HCT116 (cell line): Measurements from ENCODE around the gene ESRRA. TPM values are rescaled to one million over a fixed set of nuclear protein-coding genes. Genes with fewer than 3 reads are reported as not detected.

Source experiments
- ATAC-seq: fragments of 200-7000 bp; cut with Tn5 transposase; 2 replicates; pipeline ENCODE4 v1.9.1; 2020; ENCODE audit warnings: mild to moderate bottlenecking, moderate library complexity
- BruUV-seq: library from RNA; stranded (reverse); fragments of 400-500 nt; replicated peaks from 2 replicates; lab custom pipeline; 2021; lab: Mats Ljungman, UMichigan
- CTCF ChIA-PET: fragments of 300-600 bp; sonication (Branson Sonifier 250); formaldehyde crosslinking; loops from one replicate; lab custom pipeline; 2021; ENCODE audit warnings: antibody characterized with exemption; lab: Charles Lee
- POLR2A ChIA-PET: fragments of 300-600, 350-600 bp; sonication (Branson Sonifier 250); formaldehyde crosslinking; loops from one replicate; lab custom pipeline; 2021; ENCODE audit warnings: antibody characterized with exemption; lab: Charles Lee
- RAD21 ChIA-PET, 2 experiments: fragments of 300-600 bp; sonication (Branson Sonifier 250); formaldehyde crosslinking; loops; one replicate each; lab custom pipeline; 2023; ENCODE audit warnings: low total read pairs in 2 of 2; ENCODE audit not compliant: uncharacterized antibody in 2 of 2, unreplicated experiment in 2 of 2, low non-redundant PET in 1 of 2; lab: Charles Lee
- DNase-seq: peaks from one replicate; pipeline ENCODE4 v3.0.0-alpha.2; 2010; ENCODE audit warnings: low read depth, low spot score
- H2AFZ ChIP-seq: fragments of 200-600 bp; shearing (Covaris generic), sonication (generic); 2 replicates; pipeline ENCODE4 v1.6.1; 2017; ENCODE audit warnings: low read depth, mixed run types, mixed read lengths, antibody characterized with exemption, low read length; ENCODE audit not compliant: poor library complexity, severe bottlenecking
- H3K27ac ChIP-seq: 2 replicates; pipeline ENCODE4 v1.5.1; 2012; ENCODE audit warnings: low read depth, low read length
- H3K27me3 ChIP-seq: fragments of 200-600 bp; sonication (generic); 2 replicates; pipeline ENCODE4 v1.6.1; 2016; ENCODE audit warnings: mixed run types, low read length, mixed read lengths; ENCODE audit not compliant: insufficient read depth
- H3K36me3 ChIP-seq, 2 experiments: fragments of 200-500 bp in 1 of 2; fragments of 200-600 bp in 1 of 2; sonication (Bioruptor generic) in 1 of 2; sonication (generic) in 1 of 2; 2 replicates each; pipeline versions ENCODE4 v1.5.1 to v1.6.1; 2014 to 2016; ENCODE audit warnings: low read length in 2 of 2, inconsistent platforms in 1 of 2, mixed read lengths in 1 of 2, mixed run types in 1 of 2; ENCODE audit not compliant: insufficient read depth in 2 of 2, control insufficient read depth in 1 of 2
- H3K4me1 ChIP-seq, 2 experiments: fragments of 200-600 bp in 1 of 2; sonication (generic) in 1 of 2; 2 replicates each; pipeline versions ENCODE4 v1.5.1 to v1.6.1; 2012 to 2017; ENCODE audit warnings: low read length in 2 of 2, inconsistent platforms in 1 of 2, mild to moderate bottlenecking in 1 of 2, mixed read lengths in 1 of 2, mixed run types in 1 of 2, moderate library complexity in 1 of 2; ENCODE audit not compliant: insufficient read depth in 2 of 2, control insufficient read depth in 1 of 2
- H3K4me2 ChIP-seq: fragments of 200-600 bp; sonication (generic); 2 replicates; pipeline ENCODE4 v1.6.1; 2017; ENCODE audit warnings: mixed run types, low read length, mixed read lengths
- H3K4me3 ChIP-seq, 2 experiments: fragments of 200-600 bp in 1 of 2; sonication (generic) in 1 of 2; replicated peaks in 1 of 2; 2 replicates each; pipeline ENCODE4 v1.5.1; 2011 to 2016; ENCODE audit warnings: low read length in 2 of 2, control low read depth in 1 of 2, low read depth in 1 of 2, mild to moderate bottlenecking in 1 of 2, mixed read lengths in 1 of 2, mixed run types in 1 of 2
- H3K79me2 ChIP-seq: fragments of 200-600 bp; sonication (generic); 2 replicates; pipeline ENCODE4 v1.6.1; 2017; ENCODE audit warnings: mild to moderate bottlenecking, mixed run types, low read length, moderate library complexity, mixed read lengths; ENCODE audit not compliant: insufficient read depth
- H3K9ac ChIP-seq: fragments of 200-600 bp; sonication (generic); 2 replicates; pipeline ENCODE4 v1.6.1; 2016; ENCODE audit warnings: low read length, mixed read lengths
- H3K9me2 ChIP-seq: fragments of 200-600 bp; sonication (generic), shearing (Covaris generic); 2 replicates; pipeline ENCODE4 v1.6.1; 2017; ENCODE audit warnings: mixed run types, mild to moderate bottlenecking, moderate library complexity; ENCODE audit not compliant: insufficient read depth
- H3K9me3 ChIP-seq, 2 experiments: fragments of 200-500 bp in 1 of 2; fragments of 200-600 bp in 1 of 2; sonication (Bioruptor generic) in 1 of 2; sonication (generic) in 1 of 2; 2 replicates each; pipeline ENCODE4 v1.6.1; 2014 to 2017; ENCODE audit warnings: low read length in 2 of 2, mixed read lengths in 2 of 2, inconsistent platforms in 1 of 2, low read depth in 1 of 2, mild to moderate bottlenecking in 1 of 2, mixed run types in 1 of 2, moderate library complexity in 1 of 2; ENCODE audit not compliant: control insufficient read depth in 1 of 2, insufficient read depth in 1 of 2
- H4K20me1 ChIP-seq: fragments of 200-600 bp; sonication (generic), shearing (Covaris generic); 2 replicates; pipeline ENCODE4 v1.6.1; 2017; ENCODE audit warnings: mixed run types, mild to moderate bottlenecking, moderate library complexity; ENCODE audit not compliant: insufficient read depth
- CBX3 ChIP-seq: IDR thresholded peaks from 2 replicates; pipeline ENCODE4 v1.6.1; 2012; ENCODE audit warnings: low read depth
- CEBPB ChIP-seq: IDR thresholded peaks from 2 replicates; pipeline ENCODE4 v1.6.1; 2012; ENCODE audit warnings: low read depth
- EZH2phosphoT487 ChIP-seq: fragments of 200-600 bp; IDR thresholded peaks from 2 replicates; pipeline ENCODE4 v1.6.1; 2018; ENCODE audit warnings: antibody characterized with exemption, borderline replicate concordance
- JUND ChIP-seq: IDR thresholded peaks from 2 replicates; pipeline ENCODE4 v1.6.1; 2012
- POLR2A ChIP-seq: IDR thresholded peaks from 2 replicates; pipeline ENCODE4 v1.7.0; 2011; ENCODE audit warnings: borderline replicate concordance; ENCODE audit not compliant: insufficient read depth, insufficient read length; ENCODE audit errors: extremely low read depth
- SP1 ChIP-seq: IDR thresholded peaks from 2 replicates; pipeline ENCODE4 v1.6.1; 2012; ENCODE audit warnings: low read depth
- SRF ChIP-seq: IDR thresholded peaks from 2 replicates; pipeline ENCODE4 v1.6.1; 2012; ENCODE audit warnings: low read depth
- TCF7L2 ChIP-seq: IDR thresholded peaks from 2 replicates; pipeline ENCODE4 v1.7.0; 2011; ENCODE audit warnings: borderline replicate concordance, inconsistent platforms; ENCODE audit not compliant: insufficient read depth, insufficient read length; ENCODE audit errors: extremely low read depth
- YY1 ChIP-seq: IDR thresholded peaks from 2 replicates; pipeline ENCODE4 v1.6.1; 2011; ENCODE audit warnings: low read length, low read depth, moderate library complexity, mild to moderate bottlenecking; ENCODE audit not compliant: insufficient replicate concordance; ENCODE audit errors: extremely low read depth
- intact Hi-C: fragments of 100-400 bp; cut with micrococcal nuclease; formaldehyde crosslinking; loops from 2 replicates; pipeline ENCODE4 v1.10.0; 2022
- total RNA-seq: library from RNA; stranded (reverse); gene quantifications from one replicate; pipeline ENCODE4 v1.2.1, GENCODE V29; 2021; ENCODE audit not compliant: unreplicated experiment
- TF ChIP-seq, protein P1 (sequence below): IDR thresholded peaks from 2 replicates; pipeline ENCODE4 v1.6.1; 2012
- TF ChIP-seq, protein P2 (sequence below): IDR thresholded peaks from 2 replicates; pipeline ENCODE4 v1.6.1; 2011; ENCODE audit warnings: mild to moderate bottlenecking, low read length, moderate library complexity; ENCODE audit not compliant: insufficient replicate concordance; ENCODE audit errors: extremely low read depth
- TF ChIP-seq, protein P3 (sequence below): IDR thresholded peaks from 2 replicates; pipeline ENCODE4 v1.6.1; 2012

The ESRRA gene
- total RNA-seq, 1 experiment from 2014 or later = 62.7 TPM

DNA sequence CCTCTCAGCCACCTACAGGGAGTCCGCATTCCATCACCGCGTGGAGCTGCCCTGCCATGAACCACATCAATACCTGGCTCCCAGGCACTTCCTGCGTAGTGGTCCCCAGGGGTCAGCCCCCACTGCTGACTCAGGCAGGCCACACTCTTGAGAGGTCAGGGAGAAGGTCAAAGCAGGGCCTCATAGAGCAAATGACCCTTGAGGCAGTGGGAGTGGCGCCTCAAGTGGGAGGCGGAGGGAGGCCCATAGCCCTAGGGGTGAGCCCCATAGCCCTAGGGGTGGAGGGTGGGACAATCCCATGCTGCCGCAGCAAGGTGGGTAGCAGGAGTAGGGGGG, 17.6 kb downstream of the ESRRA start:
- no TSS peak for BruUV-seq
- ATAC-seq = no peak
- intact Hi-C loops = no loop called here
- TF ChIP-seq JUND = no peak
- no peak for TF ChIP-seq EZH2phosphoT487
- TF ChIP-seq CEBPB = no peak
- no peak for TF ChIP-seq TCF7L2
- TF ChIP-seq CBX3 = no peak
- no peak for TF ChIP-seq SP1
- TF ChIP-seq, protein P1, sequence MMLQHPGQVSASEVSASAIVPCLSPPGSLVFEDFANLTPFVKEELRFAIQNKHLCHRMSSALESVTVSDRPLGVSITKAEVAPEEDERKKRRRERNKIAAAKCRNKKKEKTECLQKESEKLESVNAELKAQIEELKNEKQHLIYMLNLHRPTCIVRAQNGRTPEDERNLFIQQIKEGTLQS = no peak
- TF ChIP-seq, protein P2, sequence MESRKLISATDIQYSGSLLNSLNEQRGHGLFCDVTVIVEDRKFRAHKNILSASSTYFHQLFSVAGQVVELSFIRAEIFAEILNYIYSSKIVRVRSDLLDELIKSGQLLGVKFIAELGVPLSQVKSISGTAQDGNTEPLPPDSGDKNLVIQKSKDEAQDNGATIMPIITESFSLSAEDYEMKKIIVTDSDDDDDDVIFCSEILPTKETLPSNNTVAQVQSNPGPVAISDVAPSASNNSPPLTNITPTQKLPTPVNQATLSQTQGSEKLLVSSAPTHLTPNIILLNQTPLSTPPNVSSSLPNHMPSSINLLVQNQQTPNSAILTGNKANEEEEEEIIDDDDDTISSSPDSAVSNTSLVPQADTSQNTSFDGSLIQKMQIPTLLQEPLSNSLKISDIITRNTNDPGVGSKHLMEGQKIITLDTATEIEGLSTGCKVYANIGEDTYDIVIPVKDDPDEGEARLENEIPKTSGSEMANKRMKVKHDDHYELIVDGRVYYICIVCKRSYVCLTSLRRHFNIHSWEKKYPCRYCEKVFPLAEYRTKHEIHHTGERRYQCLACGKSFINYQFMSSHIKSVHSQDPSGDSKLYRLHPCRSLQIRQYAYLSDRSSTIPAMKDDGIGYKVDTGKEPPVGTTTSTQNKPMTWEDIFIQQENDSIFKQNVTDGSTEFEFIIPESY = no peak
- no peak for TF ChIP-seq POLR2A
- TF ChIP-seq, protein P3, sequence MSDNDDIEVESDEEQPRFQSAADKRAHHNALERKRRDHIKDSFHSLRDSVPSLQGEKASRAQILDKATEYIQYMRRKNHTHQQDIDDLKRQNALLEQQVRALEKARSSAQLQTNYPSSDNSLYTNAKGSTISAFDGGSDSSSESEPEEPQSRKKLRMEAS = no peak
- TF ChIP-seq YY1 = no peak
- TF ChIP-seq SRF = no peak
- H3K27me3 ChIP-seq = no peaks in the 10 kb centered on the region
- ChIA-PET CTCF (interaction anchor here (1.2 to 2.0 kb wide), 3 partner anchors 9 to 32 kb away, joined by 3 to 5 read pairs (median 5); no protein-coding TSS in a partner anchor), POLR2A (interaction anchor here (1.0 to 1.5 kb wide), 2 partner anchors 7 to 9 kb away, joined by 3 to 9 read pairs; no protein-coding TSS in a partner anchor), RAD21 (interaction anchor here (1.2 to 1.4 kb wide), 2 partner anchors 9 kb away, joined by 3 read pairs; no protein-coding TSS in a partner anchor)
- H3K27ac ChIP-seq = no peak overlapping the region; the same call in 1 of the 2 replicates
- peaks cover 18% of the 10 kb centered on the region for H3K79me2 ChIP-seq
- H3K9me2 ChIP-seq = no peaks in the 10 kb centered on the region
- no peaks in the 10 kb centered on the region for H3K9me3 ChIP-seq
- peak overlapping the region; percentile 23; the same call in 1 of the 2 replicates for H3K4me2 ChIP-seq
- H3K4me3 ChIP-seq = no peak overlapping the region
- DNase-seq = no peak
- H2AFZ ChIP-seq = no peak overlapping the region
- peaks cover 0 to 7% of the 10 kb centered on the region in 2 experiments; a peak in 1 of 4 replicates for H3K36me3 ChIP-seq
- no peaks in the 10 kb centered on the region for H4K20me1 ChIP-seq
- peaks cover 17 to 44% of the 10 kb centered on the region in 2 experiments for H3K4me1 ChIP-seq
- no peak overlapping the region for H3K9ac ChIP-seq
